Hematopoietic multipotent progenitor cell (in vitro differentiated cells): Measurements from ENCODE around the gene ZFP57. TPM values are rescaled to one million over a fixed set of nuclear protein-coding genes. Genes with fewer than 3 reads are reported as not detected.

Experiments
- DNase-seq, 3 donors: peaks; one replicate each; pipeline ENCODE4 v3.0.0-alpha.2; 2011 to 2015; ENCODE audit warnings: low read depth in 2 of 3, low spot score in 2 of 3
- total RNA-seq: library from RNA; depleted of rRNA; stranded (reverse); fragments of >200 nt; gene quantifications from one replicate; pipeline ENCODE4 v1.2.3, GENCODE V29; 2012

The ZFP57 gene
- 1.9 TPM for total RNA-seq

GRCh38 chr6:29680904-29681303 is at the start of gene ZFP57:
TSS of gene ZFP57 (minus strand) at chr6:29681152. CDS start at chr6:29677003, 4,149 bp downstream.
- DNase-seq, result no peak

DNA sequence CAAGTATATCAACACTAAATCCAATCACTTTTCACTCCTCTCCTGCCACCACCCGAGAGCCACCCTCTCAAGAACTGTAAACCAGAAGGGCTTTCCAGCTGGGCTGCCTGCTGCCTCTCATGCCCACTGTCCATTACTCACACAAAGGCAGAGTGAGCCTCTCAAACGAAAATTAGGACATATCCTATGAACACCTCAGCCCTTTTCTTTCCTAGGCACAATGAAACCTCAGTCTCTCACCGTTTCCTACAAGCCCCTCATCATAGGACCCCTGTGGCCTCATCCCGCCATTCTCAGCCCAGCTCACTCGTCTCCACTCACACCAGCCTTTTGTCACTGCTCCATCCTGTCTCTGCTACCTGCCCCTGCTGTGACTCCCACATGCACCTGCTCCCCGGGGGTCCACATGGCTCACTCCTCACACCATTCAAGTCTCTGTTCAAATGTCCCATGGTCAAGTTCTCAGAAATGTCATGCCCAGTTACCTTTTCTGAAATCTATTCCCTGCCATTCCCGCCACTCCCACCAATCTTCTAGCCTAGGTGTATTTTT is 49.7 kb upstream of the ZFP57 start:
- no peak for DNase-seq

GRCh38 chr6:29729774-29730328 is 48.9 kb upstream of the ZFP57 start:
- no peak for DNase-seq

DNA sequence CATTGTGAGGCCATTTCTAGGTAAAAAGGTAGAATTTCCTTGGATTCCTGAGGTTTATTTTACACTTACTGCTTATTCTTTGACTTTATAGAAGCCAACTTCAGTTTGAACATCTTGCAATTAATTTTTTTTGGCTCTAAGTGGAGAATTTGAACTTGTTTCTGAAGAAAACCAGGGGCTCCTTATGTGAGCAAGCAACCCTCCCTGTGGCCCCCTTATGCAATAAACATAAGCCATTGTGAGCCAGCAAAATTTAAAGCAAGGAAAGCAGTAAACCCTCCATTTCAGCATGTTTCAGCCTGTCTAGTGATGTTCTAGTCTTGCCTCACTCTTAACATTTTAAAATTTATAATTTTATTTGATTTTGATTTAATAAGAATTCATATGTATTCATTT is 47.9 kb upstream of the ZFP57 start:
- DNase-seq, result no peak

- DNase-seq, result no peak
Observed at GRCh38 chr6:29728173-29728874, 47.4 kb upstream of the ZFP57 start.

DNA sequence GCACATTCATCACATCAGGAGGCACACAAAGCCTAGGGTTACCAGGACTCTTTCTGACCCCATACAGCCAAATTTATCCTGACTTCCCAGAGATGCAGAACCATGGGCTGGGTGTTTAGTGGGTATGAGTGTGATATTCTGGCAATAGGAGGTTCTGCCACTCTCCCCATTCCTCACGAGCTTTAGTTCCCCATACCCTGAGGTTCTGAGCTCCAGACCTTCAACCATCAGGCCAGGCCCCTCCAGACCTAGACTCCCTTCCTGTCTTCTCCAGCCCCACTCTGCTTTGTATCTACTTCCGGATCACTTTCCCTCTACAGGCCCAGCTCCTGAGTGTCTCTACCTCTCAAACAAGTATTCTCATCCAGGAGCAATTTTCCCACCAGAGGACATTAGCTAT is 46.7 kb upstream of the ZFP57 start:
- no peak for DNase-seq

DNA sequence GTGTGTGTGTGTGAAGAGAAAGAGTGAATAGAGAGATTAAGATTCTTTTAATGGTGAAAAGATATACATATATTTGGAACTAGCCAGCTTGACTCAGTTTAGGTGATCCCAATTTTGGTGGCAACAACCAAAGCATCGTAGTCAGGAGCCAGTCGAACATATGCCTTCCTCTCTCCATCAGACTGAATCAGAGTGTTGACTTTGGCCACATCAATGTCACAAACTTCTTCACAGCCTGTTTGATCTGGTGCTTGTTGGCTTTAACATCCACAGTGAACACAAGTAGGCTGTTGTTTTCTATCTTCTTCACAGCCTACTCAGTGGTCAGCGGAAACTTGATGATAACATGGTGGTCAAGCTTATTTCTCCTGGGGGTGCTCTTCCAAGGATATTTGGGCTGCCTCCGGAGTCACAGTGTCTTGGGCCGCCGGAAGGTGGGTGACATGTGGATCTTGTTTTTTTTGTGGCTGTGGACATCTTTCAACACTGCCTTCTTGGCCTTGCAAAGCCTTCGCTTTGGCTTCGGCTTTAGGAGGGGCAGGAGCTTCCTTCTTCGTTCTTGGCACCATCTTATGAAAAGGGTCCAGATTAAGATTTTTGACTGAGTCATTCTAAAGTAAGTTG is 45.7 kb upstream of the ZFP57 start:
- DNase-seq, result no peak

GRCh38 chr6:29726001-29726400 is 45.0 kb upstream of the ZFP57 start:
- no peak for DNase-seq

DNA sequence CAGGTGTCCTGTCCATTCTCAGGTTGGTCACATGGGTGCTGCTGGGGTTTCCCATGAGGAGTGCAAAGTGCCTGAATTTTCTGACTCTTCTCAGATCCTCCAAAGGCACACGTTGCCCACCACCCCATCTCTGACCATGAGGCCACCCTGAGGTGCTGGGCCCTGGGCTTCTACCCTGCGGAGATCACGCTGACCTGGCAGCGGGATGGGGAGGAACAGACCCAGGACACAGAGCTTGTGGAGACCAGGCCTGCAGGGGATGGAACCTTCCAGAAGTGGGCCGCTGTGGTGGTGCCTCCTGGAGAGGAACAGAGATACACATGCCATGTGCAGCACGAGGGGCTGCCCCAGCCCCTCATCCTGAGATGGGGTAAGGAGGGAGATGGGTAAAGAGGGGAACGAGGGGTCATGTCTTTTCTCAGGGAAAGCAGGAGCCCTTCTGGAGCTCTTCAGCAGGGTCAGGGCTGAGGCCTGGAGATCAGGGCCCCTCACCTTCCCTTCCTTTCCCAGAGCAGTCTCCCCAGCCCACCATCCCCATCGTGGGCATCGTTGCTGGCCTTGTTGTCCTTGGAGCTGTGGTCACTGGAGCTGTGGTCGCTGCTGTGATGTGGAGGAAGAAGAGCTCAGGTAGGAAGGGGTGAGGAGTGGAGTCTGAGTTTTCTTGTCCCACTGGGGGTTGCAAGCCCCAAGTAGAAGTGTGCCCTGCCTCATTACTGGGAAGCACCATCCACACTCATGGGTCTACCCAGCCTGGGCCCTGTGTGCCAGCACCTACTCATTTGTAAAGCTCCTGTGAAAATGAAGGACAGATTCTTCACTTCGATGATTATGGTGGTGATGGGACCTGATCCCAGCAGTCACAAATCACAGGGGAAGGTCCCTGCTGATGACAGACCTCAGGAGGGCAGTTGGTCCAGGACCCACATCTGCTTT is 44.3 kb upstream of the ZFP57 start:
- DNase-seq, result no peak

DNA sequence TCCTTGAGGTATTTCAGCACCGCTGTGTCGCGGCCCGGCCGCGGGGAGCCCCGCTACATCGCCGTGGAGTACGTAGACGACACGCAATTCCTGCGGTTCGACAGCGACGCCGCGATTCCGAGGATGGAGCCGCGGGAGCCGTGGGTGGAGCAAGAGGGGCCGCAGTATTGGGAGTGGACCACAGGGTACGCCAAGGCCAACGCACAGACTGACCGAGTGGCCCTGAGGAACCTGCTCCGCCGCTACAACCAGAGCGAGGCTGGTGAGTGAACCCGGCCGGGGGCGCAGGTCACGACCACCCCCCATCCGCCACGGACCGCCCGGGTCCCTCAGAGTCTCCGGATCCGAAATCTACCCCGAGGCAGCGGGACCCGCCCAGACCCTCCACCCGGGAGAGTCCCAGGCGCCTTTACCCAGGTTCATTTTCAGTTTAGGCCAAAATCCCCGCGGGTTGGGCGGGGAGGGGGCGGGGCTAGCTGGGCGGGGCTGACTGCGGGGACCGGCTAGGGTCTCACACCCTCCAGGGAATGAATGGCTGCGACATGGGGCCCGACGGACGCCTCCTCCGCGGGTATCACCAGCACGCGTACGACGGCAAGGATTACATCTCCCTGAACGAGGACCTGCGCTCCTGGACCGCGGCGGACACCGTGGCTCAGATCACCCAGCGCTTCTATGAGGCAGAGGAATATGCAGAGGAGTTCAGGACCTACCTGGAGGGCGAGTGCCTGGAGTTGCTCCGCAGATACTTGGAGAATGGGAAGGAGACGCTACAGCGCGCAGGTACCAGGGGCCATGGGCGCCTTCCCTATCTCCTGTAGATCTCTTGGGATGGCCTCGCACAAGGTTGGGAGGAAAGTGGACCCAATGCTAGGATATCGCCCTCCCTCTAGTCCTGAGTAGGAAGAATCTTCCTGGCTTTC is 43.0 kb upstream of the ZFP57 start:
- peak in 2 of 3 donors; percentile 52 to 54 for DNase-seq

GRCh38 chr6:29723262-29723665 is 42.3 kb upstream of the ZFP57 start, which contains the start of gene HLA-F:
TSS of gene HLA-F (plus strand) at chr6:29723434. CDS start at chr6:29723464, 30 bp downstream.
- peak; percentile 75 to 86 (median 82) for DNase-seq

GRCh38 chr6:29720863-29721262 is 39.9 kb upstream of the ZFP57 start:
- DNase-seq, result no peak

GRCh38 chr6:29710281-29710941 is 29.5 kb upstream of the ZFP57 start:
- DNase-seq, result no peak

DNA sequence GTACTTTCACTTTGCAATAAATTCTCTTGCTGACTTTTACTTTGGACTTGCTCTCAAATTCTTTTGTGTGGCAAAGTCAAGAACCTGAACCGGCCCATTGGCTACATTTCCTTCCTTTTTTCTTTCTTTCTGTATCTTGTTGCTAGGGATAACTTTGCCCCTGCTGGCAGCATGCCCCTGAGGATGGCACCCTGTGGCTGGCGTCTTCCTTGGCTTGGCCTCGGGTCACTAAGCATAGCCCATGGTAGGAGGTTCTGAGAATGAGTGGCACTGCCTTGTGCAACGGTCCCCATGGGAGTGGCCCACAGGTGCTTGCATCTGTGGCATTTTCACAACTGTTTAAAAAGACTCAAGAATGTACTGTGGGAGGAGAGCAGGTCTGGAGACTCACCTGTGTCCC is 28.2 kb upstream of the ZFP57 start:
- DNase-seq, result no peak

GRCh38 chr6:29708432-29709179 is 27.7 kb upstream of the ZFP57 start:
- peak; percentile 50 to 55 (median 53) for DNase-seq

DNA sequence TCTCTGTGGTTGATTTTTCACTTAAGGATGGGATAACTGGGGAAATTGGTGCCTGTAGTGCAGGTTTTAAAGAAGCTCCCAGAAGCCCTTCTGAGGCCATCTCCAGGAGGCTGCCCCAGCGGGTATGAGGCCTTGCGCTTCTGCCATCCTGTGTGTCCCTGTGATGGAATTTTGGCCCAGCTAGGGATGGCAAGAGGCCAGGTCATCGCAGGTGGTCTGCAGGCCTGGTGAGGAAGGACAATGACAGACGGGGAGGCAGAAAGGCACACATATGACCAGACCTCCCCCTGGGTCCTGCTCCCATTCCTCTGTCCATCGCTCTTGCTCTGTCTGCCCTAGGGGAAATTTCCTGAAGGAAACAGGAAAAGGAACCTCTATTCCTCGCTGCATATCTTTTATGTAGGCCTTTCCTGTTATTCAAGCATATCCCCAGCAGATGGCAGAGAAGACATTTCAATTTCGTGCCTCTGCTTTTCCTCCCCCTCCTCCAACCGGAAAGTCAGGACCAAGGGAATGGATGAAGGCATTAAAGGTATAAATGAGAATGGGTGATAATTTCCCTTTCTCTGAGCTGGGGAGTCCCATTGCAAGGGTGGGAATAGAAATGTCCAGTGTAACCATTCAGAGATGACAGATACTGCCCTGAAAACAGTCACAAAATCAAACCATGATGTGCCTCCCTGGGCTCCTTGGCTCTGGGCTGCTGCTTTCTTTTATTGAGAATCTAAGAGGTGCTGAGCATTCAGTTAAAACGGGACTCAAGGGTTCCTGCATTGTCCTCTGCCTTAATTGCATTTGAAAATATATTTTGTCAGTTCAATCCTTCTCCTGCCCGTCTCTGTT is 24.7 kb upstream of the ZFP57 start:
- peak in 1 of 3 donors; percentile 33 for DNase-seq

GRCh38 chr6:29702519-29703103 is 21.7 kb upstream of the ZFP57 start:
- peak in 2 of 3 donors; percentile 57 to 69 for DNase-seq
